ENCODE results near the gene MORN4.

Gene MORN4

GRCh38 chr10:97669571-97669970, 36.3 kb upstream of the MORN4 start:
- TF ChIP-seq, protein P1, sequence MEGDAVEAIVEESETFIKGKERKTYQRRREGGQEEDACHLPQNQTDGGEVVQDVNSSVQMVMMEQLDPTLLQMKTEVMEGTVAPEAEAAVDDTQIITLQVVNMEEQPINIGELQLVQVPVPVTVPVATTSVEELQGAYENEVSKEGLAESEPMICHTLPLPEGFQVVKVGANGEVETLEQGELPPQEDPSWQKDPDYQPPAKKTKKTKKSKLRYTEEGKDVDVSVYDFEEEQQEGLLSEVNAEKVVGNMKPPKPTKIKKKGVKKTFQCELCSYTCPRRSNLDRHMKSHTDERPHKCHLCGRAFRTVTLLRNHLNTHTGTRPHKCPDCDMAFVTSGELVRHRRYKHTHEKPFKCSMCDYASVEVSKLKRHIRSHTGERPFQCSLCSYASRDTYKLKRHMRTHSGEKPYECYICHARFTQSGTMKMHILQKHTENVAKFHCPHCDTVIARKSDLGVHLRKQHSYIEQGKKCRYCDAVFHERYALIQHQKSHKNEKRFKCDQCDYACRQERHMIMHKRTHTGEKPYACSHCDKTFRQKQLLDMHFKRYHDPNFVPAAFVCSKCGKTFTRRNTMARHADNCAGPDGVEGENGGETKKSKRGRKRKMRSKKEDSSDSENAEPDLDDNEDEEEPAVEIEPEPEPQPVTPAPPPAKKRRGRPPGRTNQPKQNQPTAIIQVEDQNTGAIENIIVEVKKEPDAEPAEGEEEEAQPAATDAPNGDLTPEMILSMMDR (conservative IDR thresholded peaks at IDR 0.05) = no peak
- no peak for TF ChIP-seq ZFX (IDR thresholded peaks at IDR 0.05)

GRCh38 chr10:97667463-97667862, 34.2 kb upstream of the MORN4 start:
- TF ChIP-seq, protein P1 (conservative IDR thresholded peaks at IDR 0.05) = no peak
- no peak for TF ChIP-seq ZFX (IDR thresholded peaks at IDR 0.05)
- no peak overlapping the region for H3K27ac ChIP-seq

More at GRCh38 chr10:97669571-97669970, 36.3 kb upstream of the MORN4 start:
- H3K27ac ChIP-seq = no peak overlapping the region

DNA sequence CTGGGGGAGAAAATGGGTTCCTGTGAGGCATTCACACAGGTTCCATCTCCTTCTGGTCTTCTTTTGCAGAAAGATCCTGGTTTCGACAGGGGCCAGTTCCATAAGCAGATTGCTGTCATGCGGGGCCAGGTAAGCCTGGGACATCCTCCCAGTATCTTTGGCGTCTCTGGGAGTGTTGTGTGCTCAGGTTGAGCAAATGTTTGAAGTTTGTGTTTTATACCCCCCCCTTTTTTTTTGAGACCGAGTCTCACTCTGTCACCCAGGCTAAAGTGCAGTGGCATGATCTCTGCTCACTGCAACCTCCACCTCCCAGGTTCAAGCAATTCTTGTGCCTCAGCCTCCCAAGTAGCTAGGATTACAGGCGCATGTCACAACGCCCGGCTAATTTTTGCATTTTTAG, 33.7 kb upstream of the MORN4 start:
- TF ChIP-seq, protein P1 (conservative IDR thresholded peaks at IDR 0.05) = no peak
- no peak for TF ChIP-seq ZFX (IDR thresholded peaks at IDR 0.05)
- no peak overlapping the region for H3K27ac ChIP-seq

DNA sequence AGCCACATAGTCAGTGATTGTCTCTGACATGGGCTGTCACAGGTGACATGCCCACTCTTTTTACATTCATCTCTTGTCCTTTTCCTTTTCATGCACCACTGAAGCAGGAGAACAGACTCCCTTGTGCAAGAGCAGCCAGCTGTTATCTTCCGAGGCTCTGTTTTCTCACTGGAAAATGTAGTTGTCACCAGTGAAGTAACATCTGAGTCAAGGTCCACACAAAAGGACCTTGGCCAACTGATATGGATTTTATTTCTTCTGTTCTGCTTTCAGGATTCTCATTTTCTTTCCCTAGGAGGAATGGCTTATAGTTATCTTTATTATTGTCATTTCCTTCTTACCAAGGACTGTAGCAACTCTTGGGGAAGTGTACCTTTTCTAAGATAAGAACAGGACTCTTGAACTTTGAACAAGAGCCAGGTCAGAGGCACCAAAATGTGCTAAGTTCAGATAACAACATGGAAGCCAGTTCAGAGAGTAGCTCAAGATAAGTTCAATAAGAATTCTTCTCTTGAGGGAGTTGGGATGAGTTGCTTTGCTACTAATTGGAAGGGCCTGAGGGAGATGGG, 31.1 kb upstream of the MORN4 start:
- no peak for TF ChIP-seq ZFX (IDR thresholded peaks at IDR 0.05)
- TF ChIP-seq, protein P1 (conservative IDR thresholded peaks at IDR 0.05) = no peak
- no peak overlapping the region for H3K27ac ChIP-seq

DNA sequence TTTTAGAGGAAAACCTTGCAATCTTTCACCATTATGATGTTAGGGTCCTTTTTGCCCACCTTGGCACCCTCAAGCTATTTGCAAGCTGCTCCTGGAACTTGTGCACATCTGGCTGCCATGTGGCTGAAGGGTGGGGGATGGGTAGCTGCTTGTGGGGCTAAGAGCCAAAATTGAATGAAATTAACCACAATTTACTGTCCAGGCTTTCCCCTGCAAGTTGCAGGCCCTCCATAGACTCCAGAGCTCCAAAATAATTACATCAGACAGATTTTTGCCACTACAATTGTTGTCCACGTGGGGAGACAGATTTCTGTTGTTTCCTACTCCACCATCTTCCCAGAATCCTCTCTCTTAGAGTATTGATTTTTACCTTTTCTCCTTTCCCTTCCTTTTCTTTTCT, 26.3 kb upstream of the MORN4 start:
- TF ChIP-seq ZFX (IDR thresholded peaks at IDR 0.05) = no peak
- TF ChIP-seq, protein P1 (conservative IDR thresholded peaks at IDR 0.05) = no peak
- H3K27ac ChIP-seq = no peak overlapping the region

GRCh38 chr10:97656777-97657176, 23.5 kb upstream of the MORN4 start:
- no peak overlapping the region for H3K27ac ChIP-seq
- TF ChIP-seq, protein P1 (conservative IDR thresholded peaks at IDR 0.05) = no peak
- TF ChIP-seq ZFX (IDR thresholded peaks at IDR 0.05) = no peak

DNA sequence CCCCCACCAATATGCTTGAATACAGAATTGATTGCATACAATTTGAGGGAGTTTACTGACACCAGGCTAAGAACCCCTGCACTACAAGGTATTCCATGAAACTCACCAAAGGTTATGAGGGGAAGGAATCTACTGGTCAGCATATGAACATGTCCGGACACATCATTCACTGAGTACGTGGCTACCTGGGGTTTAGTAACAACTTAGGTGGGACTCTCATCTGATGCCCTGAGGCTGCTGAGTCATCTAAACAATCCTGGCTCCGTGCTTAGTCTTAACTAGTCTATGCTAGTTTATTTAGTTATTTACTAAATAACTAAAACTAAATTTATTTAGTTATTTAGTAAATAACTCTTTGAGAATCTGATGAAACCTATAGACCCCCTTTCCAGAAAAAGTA, 18.5 kb upstream of the MORN4 start:
- TF ChIP-seq ZFX (IDR thresholded peaks at IDR 0.05) = no peak
- TF ChIP-seq, protein P1 (conservative IDR thresholded peaks at IDR 0.05) = no peak
- H3K27ac ChIP-seq = no peak overlapping the region

All from C4-2B (cell line).